Measurements from ENCODE around the gene ATP5ME. TPM values are rescaled to one million over a fixed set of nuclear protein-coding genes. Genes with fewer than 3 reads are reported as not detected.

The ATP5ME gene
- polyA plus RNA-seq, 1 of the 3 experiments (the other 2 are of a cell fraction) = 1,185 TPM

DNA sequence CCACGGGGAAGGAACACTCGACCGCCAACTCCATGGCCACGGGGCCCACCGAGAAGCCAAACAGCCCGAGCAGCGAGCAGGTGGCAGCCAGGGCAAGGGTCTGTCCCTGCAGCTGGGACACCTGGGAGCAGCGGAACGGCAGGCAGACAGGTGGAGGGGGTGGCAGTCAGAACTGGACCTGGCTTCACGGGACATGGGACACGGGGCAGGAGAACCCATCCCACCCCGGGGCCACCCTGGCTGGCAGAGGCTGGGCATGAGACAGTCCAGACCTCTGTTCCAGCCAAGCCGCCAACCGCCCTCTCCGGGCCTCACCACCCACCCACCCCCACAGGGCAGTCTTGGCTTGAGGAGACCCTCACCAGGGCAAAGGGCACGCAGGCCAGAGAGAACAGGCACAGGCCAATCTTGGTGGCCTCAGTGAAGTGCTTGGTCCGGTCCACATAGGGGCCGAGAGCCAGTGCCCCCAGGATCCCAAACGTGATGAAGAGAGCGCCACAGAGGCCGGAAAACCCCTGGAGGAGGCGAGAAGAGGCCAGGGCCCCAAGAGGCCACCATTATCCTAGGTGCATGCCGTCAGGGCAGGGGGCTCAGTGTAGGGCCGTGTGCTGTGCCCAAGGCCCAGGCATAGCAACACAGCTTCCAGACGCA lies 9.3 kb upstream of the ATP5ME start (continued):
- TF ChIP-seq, protein P1, sequence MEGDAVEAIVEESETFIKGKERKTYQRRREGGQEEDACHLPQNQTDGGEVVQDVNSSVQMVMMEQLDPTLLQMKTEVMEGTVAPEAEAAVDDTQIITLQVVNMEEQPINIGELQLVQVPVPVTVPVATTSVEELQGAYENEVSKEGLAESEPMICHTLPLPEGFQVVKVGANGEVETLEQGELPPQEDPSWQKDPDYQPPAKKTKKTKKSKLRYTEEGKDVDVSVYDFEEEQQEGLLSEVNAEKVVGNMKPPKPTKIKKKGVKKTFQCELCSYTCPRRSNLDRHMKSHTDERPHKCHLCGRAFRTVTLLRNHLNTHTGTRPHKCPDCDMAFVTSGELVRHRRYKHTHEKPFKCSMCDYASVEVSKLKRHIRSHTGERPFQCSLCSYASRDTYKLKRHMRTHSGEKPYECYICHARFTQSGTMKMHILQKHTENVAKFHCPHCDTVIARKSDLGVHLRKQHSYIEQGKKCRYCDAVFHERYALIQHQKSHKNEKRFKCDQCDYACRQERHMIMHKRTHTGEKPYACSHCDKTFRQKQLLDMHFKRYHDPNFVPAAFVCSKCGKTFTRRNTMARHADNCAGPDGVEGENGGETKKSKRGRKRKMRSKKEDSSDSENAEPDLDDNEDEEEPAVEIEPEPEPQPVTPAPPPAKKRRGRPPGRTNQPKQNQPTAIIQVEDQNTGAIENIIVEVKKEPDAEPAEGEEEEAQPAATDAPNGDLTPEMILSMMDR (IDR thresholded peaks at IDR 0.05) = no peak

DNA sequence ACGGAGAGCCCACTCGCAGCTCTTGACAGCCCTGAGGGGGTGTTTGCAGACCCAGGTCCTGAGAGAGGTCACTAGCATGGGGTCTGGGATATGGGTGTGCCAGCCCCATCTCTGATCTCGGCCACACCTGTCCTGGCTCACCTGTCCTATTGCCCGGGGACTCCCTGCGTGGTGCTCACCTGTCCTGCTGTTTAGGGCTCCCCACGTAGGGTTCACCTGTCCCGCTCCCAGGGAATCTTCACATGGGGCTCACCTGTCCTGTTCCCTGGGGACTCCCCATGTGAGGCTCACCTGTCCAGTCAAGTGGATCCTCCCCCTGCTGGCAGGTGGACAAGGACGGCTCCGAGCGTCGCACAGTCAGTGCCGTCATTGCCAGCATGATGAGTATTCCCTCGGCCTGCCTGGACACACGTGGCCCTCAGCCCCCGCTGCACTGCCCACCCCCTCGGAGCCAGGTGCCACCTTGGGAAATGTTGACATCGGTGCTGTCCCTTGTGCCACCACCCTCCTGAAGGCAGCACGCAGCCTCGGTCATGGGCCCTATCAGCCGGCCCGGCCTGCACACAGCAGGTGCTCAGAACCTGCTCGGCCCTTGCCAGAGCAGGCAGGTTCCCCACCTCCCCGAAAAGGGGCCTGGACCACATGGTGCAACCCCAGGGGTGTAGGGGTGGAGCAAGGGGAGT lies 8.6 kb upstream of the ATP5ME start:
- peaks cover 7 to 41% of the 10 kb centered on the region in 2 experiments; a peak in 3 of 4 replicates for H3K4me1 ChIP-seq (ENCODE audit: control insufficient read depth in 1 of 2, insufficient read depth in 2 of 2, low read depth in 1 of 2, low read length in 1 of 2)
- no peaks in the 10 kb centered on the region for H3K9me2 ChIP-seq
- peaks cover 6% of the 10 kb centered on the region for H3F3A ChIP-seq (replicated peaks; ENCODE audit: insufficient read depth)
- H3K9ac ChIP-seq = no peak overlapping the region
- WGBS (ENCODE audit: low lambda C conversion rate) = no CpG with 5 or more reads among the region's 23 CpGs
- no peak overlapping the region for H3K27ac ChIP-seq (ENCODE audit: low read depth in 2 of 2, low read length in 1 of 2)
- no peaks in the 10 kb centered on the region for H3K36me3 ChIP-seq (replicated peaks in 1 of 2; ENCODE audit: control insufficient read depth in 1 of 2, insufficient read depth in 2 of 2, low read length in 1 of 2)
- TF ChIP-seq TEAD4 (IDR thresholded peaks at IDR 0.05; ENCODE audit: borderline replicate concordance, insufficient read depth) (no peak), GATA2 (CRISPR knock-in tag; IDR thresholded peaks at IDR 0.05) (no peak), FOXM1 (IDR thresholded peaks at IDR 0.05; ENCODE audit: low read depth) (no peak), USF1 (IDR thresholded peaks at IDR 0.05; ENCODE audit: borderline replicate concordance, low read depth) (no peak), FOSL2 (IDR thresholded peaks at IDR 0.05; ENCODE audit: borderline replicate concordance, low read depth) (no peak), FOXJ3 (CRISPR knock-in tag; IDR thresholded peaks at IDR 0.05) (no peak), RFX5 (IDR thresholded peaks at IDR 0.05; ENCODE audit: low read length) (no peak), RAD21 (IDR thresholded peaks at IDR 0.05; ENCODE audit: low read length) (no peak), MXI1 (IDR thresholded peaks at IDR 0.05; ENCODE audit: low read depth, low read length) (no peak), JUND (IDR thresholded peaks at IDR 0.05) (no peak), GABPA (IDR thresholded peaks at IDR 0.05; ENCODE audit: low read depth) (no peak), TCF12 (IDR thresholded peaks at IDR 0.05) (no peak), ELF1 (IDR thresholded peaks at IDR 0.05) (no peak), TAF1 (IDR thresholded peaks at IDR 0.05; ENCODE audit: borderline replicate concordance, low read depth, low read length) (no peak), YY1 (IDR thresholded peaks at IDR 0.05; ENCODE audit: low read depth) (no peak), MEF2A (IDR thresholded peaks at IDR 0.05; ENCODE audit: borderline replicate concordance, low read depth) (no peak)
- TF ChIP-seq, protein P1 (IDR thresholded peaks at IDR 0.05) = no peak
- no peaks in the 10 kb centered on the region for H3K9me3 ChIP-seq
- POLR2A ChIA-PET = no interaction called here
- no peak overlapping the region for H3K4me3 ChIP-seq (ENCODE audit: low read depth in 2 of 2, low read length in 1 of 2)
- H2AFZ ChIP-seq (ENCODE audit: low read depth) = no peak overlapping the region
- H3K27me3 ChIP-seq (ENCODE audit: insufficient read depth) = no peaks in the 10 kb centered on the region
- CTCF ChIA-PET = no interaction called here
- H3K4me2 ChIP-seq = no peak overlapping the region
- H3K79me2 ChIP-seq (ENCODE audit: insufficient read depth) = no peaks in the 10 kb centered on the region
- H4K20me1 ChIP-seq (ENCODE audit: insufficient read depth) = no peaks in the 10 kb centered on the region
- DNase-seq = no peak

Measured in SK-N-SH (cell line).